Upper lobe of left lung (tissue), 6 donors: ENCODE results near the gene PROB1. TPM values are rescaled to one million over a fixed set of nuclear protein-coding genes. Genes with fewer than 3 reads are reported as not detected.

Experiments used
- ATAC-seq, 2 donors: fragments of 200-7000 bp; cut with Tn5 transposase; one replicate each; pipeline ENCODE4 v1.9.1; 2022; ENCODE audit warnings: mild to moderate bottlenecking in 2 of 2, moderate library complexity in 2 of 2; ENCODE audit not compliant: low FRiP score in 2 of 2
- DNase-seq, 2 donors: peaks; one replicate each; pipeline ENCODE4 v3.0.0-alpha.2; 2019 to 2020
- H3K27ac ChIP-seq, 4 donors: fragments of 200-600 bp; sonication (generic); one replicate each; pipeline ENCODE4 v1.5.1; 2016 to 2019
- H3K27me3 ChIP-seq, 4 donors: fragments of 200-600 bp; sonication (generic); one replicate each; pipeline ENCODE4 v1.5.1; 2017 to 2019
- H3K36me3 ChIP-seq, 4 donors: fragments of 200-600 bp; sonication (generic); one replicate each; pipeline ENCODE4 v1.5.1; 2016 to 2019
- H3K4me1 ChIP-seq, 4 donors: fragments of 200-600 bp; sonication (generic); one replicate each; pipeline ENCODE4 v1.5.1; 2018 to 2019
- H3K4me3 ChIP-seq, 4 donors: fragments of 200-600 bp; sonication (generic); one replicate each; pipeline ENCODE4 v1.5.1; 2017 to 2019; ENCODE audit warnings: mild to moderate bottlenecking in 2 of 4, moderate library complexity in 1 of 4
- H3K9me3 ChIP-seq, 4 donors: fragments of 200-600 bp; sonication (generic); one replicate each; pipeline ENCODE4 v1.5.1; 2018 to 2019
- EP300 ChIP-seq, 4 donors: sonication (generic); formaldehyde crosslinking; IDR thresholded peaks; one replicate each; pipeline ENCODE4 v1.5.1; 2017; ENCODE audit warnings: antibody characterized with exemption in 4 of 4, control low read depth in 2 of 4
- POLR2A ChIP-seq, 4 donors: fragments of 450-650 bp; IDR thresholded peaks; one replicate each; pipeline ENCODE4 v1.5.1; 2016 to 2017; ENCODE audit warnings: antibody characterized with exemption in 4 of 4, mild to moderate bottlenecking in 2 of 4
- POLR2AphosphoS5 ChIP-seq, 2 donors: sonication (generic); formaldehyde crosslinking; IDR thresholded peaks; one replicate each; pipeline ENCODE4 v1.5.1; 2017; ENCODE audit warnings: antibody characterized with exemption in 2 of 2
- WGBS, 2 donors: methylation state at CpG; one replicate each; pipeline ENCODE4 v1.1.5; 2017 to 2018; 5-methylcytosine and 5-hydroxymethylcytosine counted together
- total RNA-seq, 6 donors: library from RNA; depleted of rRNA in 4 of 6; stranded (reverse); fragments of >200 nt in 4 of 6; gene quantifications; one replicate each; pipeline versions ENCODE4 v1.1.0 to v1.2.1, GENCODE V29; 2016 to 2021
- TF ChIP-seq, protein P1 (sequence below), 6 experiments: fragments of 450-650 bp in 4 of 6; fragments of 200-600 bp in 2 of 6; sonication (generic) in 2 of 6; IDR thresholded peaks; one replicate each; pipeline ENCODE4 v1.5.1; 2016 to 2019; ENCODE audit warnings: antibody characterized with exemption in 6 of 6
- donor health status: DM: no; HTN: no; CAD: no; lungs with moderate emphysema.
- donor health status: DM: no; HTN: yes; CAD: no; lungs with severe emphysema.

Gene PROB1
- total RNA-seq, 6 donors from 2014 or later: 0.33 to 2.1 (median 0.95) TPM

DNA sequence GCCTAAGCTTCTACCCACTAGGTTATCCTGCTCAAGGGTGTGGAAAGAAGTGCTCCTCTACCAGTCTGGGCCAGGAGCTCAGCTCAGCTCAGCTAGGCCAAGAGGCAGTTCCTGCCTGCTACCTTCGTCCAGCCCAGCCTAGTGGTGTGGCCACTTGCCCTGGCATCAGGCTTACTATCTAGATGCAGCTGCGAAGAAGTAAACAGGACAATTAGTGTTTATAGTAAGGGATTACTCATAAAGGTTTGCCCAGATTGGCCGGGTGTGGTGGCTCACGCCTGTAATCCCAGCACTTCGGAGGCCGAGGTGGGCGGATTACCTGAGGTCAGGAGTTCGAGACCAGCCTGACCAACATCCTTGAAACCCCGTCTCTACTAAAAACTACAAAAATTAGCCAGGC, 21.7 kb upstream of the PROB1 start:
- ATAC-seq: no peak
- 82 to 92% methylated on average over 8 to 9 of the region's 9 CpGs for WGBS, 2 donors
- Histone ChIP-seq H3K4me1 (peaks cover 11 to 21% (median 17%) of the 10 kb centered on the region in 4 donors), H3K9me3 (no peaks in the 10 kb centered on the region), H3K4me3 (no peak overlapping the region), H3K27ac (peak overlapping the region in 1 of 4 donors; percentile 16), H3K27me3 (no peaks in the 10 kb centered on the region), H3K36me3 (peaks cover 0 to 59% (median 13%) of the 10 kb centered on the region in 4 donors)
- TF ChIP-seq POLR2AphosphoS5 (IDR thresholded peaks at IDR 0.05) (no peak), EP300 (IDR thresholded peaks at IDR 0.05) (no peak), POLR2A (IDR thresholded peaks at IDR 0.05) (no peak)
- TF ChIP-seq, protein P1, sequence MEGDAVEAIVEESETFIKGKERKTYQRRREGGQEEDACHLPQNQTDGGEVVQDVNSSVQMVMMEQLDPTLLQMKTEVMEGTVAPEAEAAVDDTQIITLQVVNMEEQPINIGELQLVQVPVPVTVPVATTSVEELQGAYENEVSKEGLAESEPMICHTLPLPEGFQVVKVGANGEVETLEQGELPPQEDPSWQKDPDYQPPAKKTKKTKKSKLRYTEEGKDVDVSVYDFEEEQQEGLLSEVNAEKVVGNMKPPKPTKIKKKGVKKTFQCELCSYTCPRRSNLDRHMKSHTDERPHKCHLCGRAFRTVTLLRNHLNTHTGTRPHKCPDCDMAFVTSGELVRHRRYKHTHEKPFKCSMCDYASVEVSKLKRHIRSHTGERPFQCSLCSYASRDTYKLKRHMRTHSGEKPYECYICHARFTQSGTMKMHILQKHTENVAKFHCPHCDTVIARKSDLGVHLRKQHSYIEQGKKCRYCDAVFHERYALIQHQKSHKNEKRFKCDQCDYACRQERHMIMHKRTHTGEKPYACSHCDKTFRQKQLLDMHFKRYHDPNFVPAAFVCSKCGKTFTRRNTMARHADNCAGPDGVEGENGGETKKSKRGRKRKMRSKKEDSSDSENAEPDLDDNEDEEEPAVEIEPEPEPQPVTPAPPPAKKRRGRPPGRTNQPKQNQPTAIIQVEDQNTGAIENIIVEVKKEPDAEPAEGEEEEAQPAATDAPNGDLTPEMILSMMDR (IDR thresholded peaks at IDR 0.05): no peak
- no peak for DNase-seq

DNA sequence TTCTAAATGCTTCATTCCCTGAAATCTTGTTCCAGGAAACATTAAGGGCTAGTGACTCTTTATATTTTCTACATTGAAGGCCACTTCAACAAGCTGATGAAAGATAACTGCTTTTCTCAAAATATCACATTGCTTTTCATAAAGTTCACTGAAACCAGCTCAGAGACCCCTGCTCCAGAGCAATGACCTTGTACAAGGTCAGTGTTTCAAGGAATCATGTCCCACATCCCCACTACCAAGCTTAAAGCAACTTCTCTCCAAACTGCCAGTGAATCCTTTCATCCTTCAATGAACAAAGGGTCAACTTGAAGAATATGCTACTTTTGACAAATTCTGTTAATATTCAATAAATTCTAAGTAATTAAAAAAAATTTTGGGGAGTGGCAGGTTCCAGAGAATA, 21.0 kb upstream of the PROB1 start:
- H3K4me1 ChIP-seq: peaks cover 11 to 21% (median 17%) of the 10 kb centered on the region in 4 donors
- no peaks in the 10 kb centered on the region for H3K27me3 ChIP-seq
- no peak overlapping the region for H3K4me3 ChIP-seq
- H3K9me3 ChIP-seq: no peaks in the 10 kb centered on the region
- ATAC-seq: no peak
- peaks cover 0 to 54% (median 11%) of the 10 kb centered on the region in 4 donors for H3K36me3 ChIP-seq
- no peak overlapping the region for H3K27ac ChIP-seq
- TF ChIP-seq, protein P1 (IDR thresholded peaks at IDR 0.05): no peak
- TF ChIP-seq POLR2A (IDR thresholded peaks at IDR 0.05): no peak
- TF ChIP-seq EP300 (IDR thresholded peaks at IDR 0.05): no peak
- TF ChIP-seq POLR2AphosphoS5 (IDR thresholded peaks at IDR 0.05): no peak
- no peak for DNase-seq

DNA sequence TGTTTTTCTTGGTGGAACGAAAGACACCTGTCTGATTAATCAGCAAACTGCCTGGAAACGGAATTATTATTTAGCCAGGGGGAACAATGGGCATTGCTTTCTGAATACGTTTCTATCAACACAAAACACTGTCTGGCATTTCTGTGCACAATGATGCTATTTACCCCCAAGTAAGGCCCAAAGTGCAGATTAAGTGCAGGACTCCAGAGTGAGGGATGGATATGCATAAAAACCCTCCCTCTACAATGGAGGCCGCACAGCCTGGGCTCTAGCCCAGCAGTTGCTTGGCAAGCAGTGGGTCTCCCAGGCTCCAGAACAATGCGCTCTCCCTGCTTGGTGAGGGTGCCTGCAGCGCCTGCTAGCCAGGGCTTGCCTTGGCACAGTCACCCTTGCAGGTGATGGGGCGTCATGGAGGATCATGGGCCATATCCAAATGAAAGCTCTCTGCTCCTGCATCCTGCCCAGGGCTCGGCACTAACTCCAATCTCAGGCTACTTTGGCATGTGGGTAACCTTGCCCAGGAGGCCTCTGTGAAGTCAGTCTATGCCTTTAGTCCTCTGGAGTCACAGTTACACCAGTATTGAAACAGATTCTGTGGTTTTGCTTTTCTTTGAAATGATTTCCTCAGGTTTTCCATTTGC, 20.4 kb upstream of the PROB1 start:
- H3K27ac ChIP-seq: no peak overlapping the region
- H3K9me3 ChIP-seq: no peaks in the 10 kb centered on the region
- DNase-seq: no peak
- H3K27me3 ChIP-seq: no peaks in the 10 kb centered on the region
- H3K4me1 ChIP-seq: peaks cover 11 to 21% (median 17%) of the 10 kb centered on the region in 4 donors
- WGBS, 2 donors: 77 to 86% methylated on average over 8 of the region's 8 CpGs
- ATAC-seq: no peak
- no peak for TF ChIP-seq POLR2A (IDR thresholded peaks at IDR 0.05)
- TF ChIP-seq, protein P1 (IDR thresholded peaks at IDR 0.05): no peak
- TF ChIP-seq POLR2AphosphoS5 (IDR thresholded peaks at IDR 0.05): no peak
- no peak for TF ChIP-seq EP300 (IDR thresholded peaks at IDR 0.05)
- peaks cover 0 to 49% (median 11%) of the 10 kb centered on the region in 4 donors for H3K36me3 ChIP-seq
- no peak overlapping the region for H3K4me3 ChIP-seq

DNA sequence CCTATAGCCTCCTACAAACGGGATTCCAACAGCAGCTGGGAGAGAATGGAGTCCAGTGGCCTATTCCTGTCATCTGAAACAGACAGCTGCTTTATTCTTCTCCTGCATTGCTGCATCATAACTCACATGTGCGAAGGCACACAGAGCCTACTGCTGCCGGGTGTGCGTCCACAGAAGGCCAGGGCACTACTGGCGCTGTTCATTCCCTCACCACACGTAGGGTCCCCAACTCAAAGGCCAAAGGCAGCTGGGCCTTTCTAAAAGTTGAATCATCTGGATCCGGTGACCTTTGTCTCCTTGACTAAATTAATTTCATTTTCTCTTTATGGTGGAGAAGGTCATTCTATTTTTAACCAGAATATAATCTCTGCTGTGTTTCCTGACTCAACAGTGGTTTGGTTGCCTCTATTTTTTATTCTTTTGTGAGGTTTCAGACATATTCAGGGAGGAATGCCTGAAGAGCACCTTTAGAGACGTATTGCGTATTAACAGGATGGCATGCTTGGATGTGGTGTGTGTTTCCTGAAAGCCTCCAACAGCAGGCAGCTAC, 19.8 kb upstream of the PROB1 start:
- H3K27ac ChIP-seq: no peak overlapping the region
- 83 to 87% methylated on average over 9 of the region's 9 CpGs for WGBS, 2 donors

More for the DNA sequence above, 19.8 kb upstream of the PROB1 start:
- no peak for ATAC-seq
- peaks cover 11 to 21% (median 17%) of the 10 kb centered on the region in 4 donors for H3K4me1 ChIP-seq
- TF ChIP-seq, protein P1 (IDR thresholded peaks at IDR 0.05): no peak
- no peak for TF ChIP-seq POLR2A (IDR thresholded peaks at IDR 0.05)
- no peak for TF ChIP-seq EP300 (IDR thresholded peaks at IDR 0.05)
- TF ChIP-seq POLR2AphosphoS5 (IDR thresholded peaks at IDR 0.05): no peak
- no peaks in the 10 kb centered on the region for H3K9me3 ChIP-seq
- DNase-seq: no peak
- H3K36me3 ChIP-seq: peaks cover 0 to 42% (median 9%) of the 10 kb centered on the region in 4 donors
- H3K4me3 ChIP-seq: no peak overlapping the region
- H3K27me3 ChIP-seq: no peaks in the 10 kb centered on the region
